Activated gamma-delta T cell (primary cell): ENCODE measurements around the gene KCNF1.

Experiments
- DNase-seq: peaks from one replicate; lab custom pipeline; 2025; lab: John Stamatoyannopoulos, UW
- total RNA-seq, 2 donors: gene quantifications; one replicate each; lab custom pipeline; 2026; lab: John Stamatoyannopoulos, UW

Gene KCNF1, protein sequence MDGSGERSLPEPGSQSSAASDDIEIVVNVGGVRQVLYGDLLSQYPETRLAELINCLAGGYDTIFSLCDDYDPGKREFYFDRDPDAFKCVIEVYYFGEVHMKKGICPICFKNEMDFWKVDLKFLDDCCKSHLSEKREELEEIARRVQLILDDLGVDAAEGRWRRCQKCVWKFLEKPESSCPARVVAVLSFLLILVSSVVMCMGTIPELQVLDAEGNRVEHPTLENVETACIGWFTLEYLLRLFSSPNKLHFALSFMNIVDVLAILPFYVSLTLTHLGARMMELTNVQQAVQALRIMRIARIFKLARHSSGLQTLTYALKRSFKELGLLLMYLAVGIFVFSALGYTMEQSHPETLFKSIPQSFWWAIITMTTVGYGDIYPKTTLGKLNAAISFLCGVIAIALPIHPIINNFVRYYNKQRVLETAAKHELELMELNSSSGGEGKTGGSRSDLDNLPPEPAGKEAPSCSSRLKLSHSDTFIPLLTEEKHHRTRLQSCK
- 0 reads per million in 2 donors for total RNA-seq

DNA sequence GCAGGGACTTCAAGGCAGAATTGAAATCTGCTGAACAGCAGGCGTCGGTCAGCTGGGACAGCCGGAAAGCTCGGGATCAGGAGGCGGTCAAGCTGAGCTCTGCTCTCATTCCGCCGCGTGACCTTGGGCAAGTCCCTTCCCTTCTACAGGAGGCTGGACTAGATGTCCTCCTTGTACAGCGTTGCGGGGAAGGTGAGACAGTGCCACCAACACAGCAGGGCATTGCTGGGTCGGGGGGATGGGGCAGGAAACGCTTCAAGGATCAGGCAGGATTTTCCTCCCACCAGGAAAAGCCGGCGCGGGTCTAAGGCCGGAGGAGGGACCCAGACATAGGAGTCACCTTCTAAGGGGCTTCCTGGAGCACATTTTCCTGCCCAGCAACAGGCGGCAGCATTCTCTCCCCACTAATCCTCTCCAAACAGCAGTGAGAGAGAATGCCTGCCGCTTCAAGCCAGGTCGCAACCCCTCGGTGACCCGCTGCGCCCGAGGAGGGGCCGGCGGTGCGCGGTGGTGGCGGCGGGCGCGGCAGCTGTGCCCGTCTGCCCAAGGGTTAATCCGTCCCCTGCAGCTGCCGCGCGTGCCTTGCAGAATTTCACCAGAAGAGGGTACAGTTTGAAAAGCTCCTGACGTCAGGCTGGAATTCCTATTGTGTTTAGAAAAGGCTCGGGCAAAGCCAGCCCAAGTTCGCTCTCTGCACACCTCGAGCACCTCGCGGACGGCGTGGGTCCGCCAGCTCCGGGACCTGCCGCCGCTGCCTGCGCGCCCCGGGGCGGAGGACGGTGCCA, at the start of gene KCNF1:
Gene KCNF1 (plus strand): TSS at position 644 of the 785 bp plus-strand sequence. CDS start 493 bp downstream, outside the sequence.
- no peak for DNase-seq

DNA sequence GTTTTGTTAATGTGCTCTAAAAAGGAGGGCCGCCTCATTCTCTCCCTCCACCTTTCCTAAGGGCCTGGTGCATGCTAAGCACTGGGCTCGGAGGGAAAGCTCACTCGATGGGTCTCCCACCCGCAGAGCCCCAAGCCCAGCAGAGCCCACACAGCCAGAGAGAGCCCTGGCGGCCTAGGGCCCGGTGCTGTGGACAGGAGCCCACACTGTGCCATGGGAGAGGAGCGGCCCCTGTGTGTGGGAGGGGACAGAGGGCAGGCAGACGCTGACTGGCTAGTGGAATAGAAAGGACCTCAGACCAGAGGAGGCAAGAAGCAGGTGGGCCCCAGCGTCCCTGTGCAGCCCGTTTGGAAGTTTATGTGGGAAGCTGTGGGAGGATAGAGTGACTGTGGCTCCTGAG, 49.4 kb upstream of the KCNF1 start:
- no peak for DNase-seq

DNA sequence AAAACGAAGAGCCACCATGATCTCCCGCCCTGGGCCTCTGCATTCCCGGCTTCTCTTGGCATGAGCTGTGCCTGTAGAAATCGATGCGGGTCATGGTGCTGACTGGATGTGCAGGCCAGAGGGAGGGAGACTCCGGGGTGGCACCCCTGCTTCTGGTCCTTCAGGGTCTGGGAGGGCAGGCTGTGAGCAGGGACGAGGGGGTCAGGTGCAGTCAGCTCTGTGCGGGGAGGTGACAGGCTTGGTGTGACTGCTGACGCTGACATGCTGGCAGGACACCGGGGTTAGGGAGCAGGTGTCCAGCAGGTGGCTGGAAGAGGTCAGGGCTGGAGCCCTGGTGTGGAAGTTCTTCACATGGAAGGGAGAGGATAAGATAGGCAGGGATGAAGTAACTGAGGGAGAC, 48.7 kb upstream of the KCNF1 start:
- DNase-seq, result no peak

DNA sequence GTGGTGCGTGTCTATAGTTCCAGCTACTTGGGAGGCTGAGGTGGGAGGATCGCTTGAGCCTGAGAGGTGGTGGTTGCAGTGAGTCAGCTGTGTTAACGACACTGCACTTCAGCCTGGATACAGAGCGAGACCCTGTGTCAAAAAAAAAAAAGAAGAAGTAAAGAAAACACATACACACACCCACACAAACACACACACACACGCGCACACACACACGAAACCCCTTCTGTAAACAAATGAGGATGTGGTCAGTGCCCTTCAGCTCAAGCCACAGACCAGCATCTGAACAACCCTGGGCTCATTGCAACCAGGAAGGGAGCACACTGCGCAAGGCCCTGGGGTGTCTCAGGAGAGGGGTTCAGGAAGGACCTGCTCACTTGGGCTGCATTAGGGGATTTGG, 47.9 kb upstream of the KCNF1 start:
- DNase-seq, result no peak

DNA sequence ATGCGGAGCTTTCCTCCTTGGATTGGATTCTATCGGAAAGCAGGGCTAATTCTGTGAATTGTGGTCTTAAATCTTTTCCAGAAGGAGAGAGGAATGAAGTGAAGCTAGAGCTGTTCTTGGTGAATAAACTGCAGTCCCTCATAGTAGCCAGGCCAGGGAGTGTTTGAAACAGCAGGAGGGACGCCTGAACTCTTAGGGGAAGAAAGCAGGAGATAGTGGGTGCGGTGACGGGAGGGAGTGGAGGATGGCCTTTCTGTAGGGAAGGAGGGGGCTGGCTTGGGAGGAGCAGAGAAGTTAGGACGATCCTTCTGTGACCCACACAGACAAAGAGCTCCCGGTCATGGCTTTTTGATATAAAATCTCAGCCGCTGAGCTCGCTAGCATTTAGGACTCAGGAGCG, 47.5 kb upstream of the KCNF1 start:
- DNase-seq, result no peak

DNA sequence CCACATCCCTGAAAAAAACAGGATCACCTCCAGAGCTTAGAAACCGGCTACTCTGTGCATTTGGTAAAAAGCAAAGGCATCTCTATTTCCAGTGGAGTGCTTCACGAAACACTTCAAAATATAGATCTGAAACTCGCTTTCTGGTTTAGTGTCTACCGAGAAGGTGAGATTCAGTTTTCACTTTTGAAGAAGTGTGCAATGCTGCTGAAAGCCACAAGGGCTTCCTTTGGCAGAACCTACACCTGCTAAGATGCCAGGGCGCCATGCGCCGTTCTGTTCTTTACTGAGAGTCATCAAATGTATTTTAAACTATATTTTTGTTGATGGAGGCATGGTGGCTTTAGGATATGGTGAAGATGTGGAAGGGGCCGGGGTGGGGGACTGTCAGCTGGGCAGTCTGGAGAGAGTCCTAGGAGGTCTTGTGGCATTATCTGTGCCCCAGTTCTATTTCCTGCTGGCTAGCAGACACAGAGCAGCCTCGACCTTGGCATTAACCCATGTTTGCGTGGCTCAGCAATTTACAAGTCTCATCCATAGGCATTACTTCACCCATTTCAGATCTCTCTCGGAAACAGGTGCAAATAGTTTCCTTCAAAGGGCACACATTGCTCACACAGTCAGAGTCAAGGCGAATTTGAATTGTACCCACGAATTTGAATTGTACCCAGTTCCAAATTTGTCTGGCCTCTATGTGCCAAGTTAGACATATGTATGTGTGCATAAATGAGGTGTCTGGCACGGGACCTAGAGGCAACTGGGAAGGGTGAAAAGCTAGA, 46.7 kb upstream of the KCNF1 start:
- DNase-seq, result no peak

DNA sequence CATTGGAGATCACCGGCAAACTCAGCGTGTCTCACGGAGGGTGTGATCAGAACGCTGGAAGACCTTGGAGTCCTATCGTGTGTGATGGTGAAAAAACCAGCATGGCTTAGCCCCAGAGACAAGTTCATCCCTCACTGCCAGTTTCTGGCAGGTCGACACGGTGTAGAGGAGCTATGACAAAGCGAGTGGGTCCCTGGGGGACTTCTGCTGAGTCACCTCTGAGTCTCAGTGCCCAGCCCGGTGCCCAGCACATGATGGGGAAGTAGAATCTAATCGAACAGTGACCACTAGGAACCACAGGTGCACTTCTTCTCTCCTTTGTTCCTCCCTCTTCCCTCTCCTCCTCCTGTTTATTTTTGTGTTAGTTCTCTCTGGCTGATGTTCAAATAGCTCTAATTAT, 45.9 kb upstream of the KCNF1 start:
- no peak for DNase-seq

DNA sequence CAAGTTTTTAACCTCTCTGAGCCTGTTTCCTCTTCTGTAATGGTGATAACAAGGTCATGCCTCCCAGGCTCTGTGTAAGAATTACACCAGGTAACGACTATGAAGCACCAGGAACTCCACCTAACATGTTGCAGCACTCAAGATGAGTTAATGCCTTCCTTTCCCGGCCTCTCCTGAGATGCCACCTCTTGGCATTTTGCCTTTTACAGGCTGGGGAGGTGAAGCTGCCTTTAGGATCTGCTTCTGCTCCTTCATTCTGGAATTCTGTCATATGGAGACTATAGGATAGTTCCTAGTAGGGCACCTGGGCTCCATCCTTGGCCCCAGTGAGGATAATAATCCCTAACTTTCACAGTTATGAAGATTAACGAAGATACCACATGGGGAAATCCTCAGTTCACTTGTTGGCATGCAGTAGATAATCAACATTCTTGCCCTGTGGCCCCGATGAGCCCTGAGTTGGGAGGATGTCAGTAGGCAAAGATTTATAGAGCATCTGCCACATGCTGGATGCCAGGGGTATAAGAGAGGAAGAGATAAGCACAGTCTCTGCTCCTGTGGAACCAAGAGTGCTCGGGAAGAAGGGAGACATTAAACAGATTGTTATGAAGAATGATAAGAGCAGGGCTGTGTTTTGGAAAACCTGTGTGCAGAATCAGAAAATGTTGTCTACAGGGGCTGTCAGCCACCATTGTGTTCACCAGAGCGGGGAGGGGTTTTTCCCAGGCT, 43.9 kb upstream of the KCNF1 start:
- DNase-seq, result no peak

DNA sequence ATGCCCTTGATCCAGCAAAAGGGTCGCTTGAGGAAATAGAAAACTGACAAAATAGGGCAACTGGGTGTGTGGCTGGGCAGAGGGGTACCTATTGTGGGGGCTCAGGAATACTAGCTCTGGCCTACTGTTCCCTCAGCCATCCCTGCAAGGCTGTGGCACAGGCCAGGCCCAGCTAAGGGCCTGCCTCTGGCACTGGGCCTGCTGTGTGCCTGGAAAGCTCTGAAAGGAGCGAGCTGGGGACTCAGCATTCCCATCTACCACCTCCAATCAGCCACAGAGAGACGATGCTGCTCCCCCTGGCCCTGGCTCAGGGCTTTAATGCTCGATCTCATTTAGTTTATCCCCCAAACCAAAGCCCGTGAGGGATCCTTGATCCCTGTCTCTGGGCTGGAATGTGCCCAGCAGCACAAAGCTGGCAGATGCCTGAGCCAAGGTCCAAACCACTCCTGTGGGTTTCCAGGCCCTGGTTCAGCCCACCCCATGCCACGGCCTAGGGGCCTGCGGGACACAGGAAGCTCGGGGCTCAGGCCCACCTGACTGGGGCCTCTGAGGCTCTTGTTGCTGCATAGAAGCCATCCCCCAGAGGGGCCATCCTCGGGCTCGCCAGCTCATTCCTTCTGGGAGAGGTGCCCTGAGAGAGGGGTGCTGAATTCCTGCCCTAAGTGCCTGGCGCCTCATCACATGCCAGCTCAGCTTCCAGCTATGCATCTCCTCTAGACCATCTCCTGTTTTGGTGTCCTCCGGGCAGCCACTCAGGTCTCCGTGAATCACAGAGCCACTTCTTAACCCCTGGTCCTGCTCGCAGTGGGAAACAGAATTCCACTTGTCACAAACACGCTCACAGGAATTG, 43.0 kb upstream of the KCNF1 start:
- DNase-seq, result no peak

DNA sequence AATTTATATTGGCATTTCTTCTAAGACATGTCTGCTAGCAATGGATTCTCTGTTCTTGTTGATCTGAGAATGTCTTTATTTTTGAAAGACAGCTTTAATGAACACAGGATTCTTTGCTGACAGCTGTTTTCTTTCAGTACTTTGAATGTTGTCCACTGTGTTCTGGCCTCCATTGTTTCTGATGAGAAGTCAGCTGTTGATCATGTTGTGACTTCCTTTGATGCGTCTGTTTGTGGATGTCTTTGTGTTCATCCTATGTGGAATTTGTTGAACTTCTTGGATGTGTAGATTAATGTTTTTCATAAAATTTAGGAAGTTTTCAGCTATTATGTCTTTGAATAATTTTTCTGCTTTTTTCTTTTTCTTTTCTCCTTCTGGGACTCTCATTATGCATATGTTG, 39.8 kb upstream of the KCNF1 start:
- no peak for DNase-seq

DNA sequence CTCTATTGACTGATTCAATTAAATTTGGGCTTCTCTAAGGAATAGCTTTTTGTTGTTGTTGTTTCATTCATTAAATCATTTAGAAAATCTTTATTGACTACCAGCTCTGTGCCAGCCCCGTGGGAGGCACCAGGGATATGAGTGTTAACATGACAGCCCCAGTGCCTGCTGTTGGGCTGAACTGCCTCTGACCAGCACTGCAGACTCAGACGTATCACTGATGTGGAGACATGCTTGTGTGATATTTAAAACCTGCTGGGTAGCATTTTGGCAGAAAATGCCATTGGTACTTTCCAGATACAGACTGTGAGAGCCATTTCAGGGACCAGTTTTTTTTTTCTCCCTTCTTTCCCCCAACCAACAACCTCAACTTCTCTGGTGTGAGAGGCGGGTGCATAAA, 38.6 kb upstream of the KCNF1 start:
- DNase-seq, result no peak

DNA sequence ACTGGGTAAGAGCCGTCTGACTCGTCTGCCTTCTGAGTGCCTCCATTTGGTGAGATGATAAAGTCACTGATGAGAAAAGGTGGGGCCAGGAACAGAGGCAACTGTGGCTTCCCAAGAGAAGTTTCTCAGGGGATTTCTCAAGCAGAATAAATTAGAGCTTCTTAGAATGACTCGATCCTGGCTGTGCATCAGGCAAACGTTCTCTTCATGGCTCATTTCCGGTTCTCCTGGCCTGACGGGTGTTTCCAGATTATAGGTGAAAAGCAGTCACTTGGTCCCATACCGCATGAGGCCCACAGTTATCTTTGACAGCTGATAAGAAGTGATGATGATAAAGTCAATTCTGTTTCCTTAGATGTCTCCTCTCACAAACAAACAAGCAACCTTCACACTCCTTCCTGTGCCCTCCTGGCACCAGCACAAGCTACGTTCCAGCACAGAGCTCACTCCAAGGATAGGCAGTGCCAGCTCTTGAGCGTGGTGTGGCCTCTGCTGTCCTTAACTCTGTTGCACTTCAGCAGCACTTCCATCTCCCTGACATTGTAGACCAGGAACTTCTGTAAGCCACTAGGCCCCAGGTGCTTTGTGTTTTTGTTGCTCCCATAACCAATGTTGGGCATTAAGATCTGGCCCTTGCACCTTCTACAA, 37.8 kb upstream of the KCNF1 start:
- no peak for DNase-seq

DNA sequence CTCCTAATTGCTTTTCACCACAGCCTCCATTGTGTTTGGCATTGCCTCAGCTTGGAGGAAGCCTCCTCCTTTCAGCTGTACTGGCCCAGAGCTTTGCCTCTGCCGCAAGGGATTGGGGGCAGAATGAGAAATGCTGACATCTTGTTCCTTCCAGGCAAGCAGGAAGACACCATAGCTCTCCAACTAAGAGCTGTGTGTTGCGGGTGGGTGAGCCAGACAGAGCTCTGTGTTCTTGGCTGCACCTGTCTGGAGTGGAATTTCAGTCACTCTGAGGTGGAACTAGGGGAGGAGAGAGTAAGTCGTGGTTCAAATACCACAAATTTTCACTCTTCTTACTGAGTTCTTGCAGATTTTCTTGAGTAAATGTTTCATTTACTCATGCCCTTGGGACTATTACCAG, 36.6 kb upstream of the KCNF1 start:
- DNase-seq, result no peak

DNA sequence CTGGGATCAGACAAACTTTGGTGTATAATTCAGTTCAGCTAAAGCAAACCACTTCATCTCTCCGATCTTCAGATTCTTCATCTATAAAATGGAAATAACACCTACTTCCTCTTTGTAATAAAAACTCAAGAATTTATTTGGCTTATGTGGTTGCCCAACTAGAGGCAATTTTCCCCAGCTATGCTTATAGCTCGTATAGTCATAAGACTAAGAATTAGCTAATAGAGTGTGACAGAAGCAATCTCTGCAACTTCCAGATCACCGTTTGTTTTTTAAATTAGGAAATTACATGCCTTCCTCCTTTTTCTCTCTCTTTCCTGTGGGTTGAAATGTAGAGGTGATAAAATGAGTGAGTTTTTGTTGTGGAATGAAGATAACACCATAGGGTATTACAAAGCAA, 35.3 kb upstream of the KCNF1 start:
- DNase-seq, result no peak

DNA sequence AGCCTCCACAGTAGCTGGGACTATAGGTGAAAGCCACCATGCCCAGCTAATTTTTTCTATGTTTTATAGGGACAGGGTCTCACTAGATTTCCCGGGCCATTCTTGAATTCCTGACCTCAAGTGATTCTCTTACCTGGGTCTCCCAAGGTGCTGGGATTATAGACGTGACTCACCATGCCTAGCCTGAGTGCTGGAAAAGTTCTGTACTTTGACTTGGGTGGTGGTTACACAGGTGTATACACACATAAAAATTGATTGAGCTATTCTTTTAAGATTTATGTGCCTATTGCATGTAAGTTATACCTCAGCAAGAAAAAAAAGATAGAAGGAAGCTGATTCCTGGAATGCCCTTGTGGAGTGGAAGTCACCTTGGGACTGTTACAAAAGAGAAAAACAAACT, 34.8 kb upstream of the KCNF1 start:
- no peak for DNase-seq

DNA sequence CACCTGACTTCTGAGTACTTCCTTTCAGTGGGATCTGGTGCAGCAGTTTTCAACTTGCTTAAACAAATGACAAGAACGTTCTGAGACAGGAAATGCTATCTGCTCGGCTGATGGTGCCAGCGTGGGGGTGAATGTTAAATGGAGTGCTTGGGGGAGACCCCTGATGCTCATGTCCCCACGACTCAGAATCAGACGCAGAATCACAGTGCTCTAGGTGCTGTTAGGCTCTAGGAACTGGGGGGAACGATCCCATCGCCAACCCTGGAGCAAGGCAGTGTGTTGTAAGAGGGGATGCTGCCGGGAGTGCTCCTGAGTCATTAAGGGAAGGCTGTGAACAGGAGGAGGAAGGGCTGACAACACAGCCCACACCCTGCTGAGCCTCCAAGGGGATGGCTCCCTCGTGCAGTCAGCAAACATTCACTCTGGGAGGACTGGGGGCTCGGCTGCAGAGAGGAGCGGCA, 34.1 kb upstream of the KCNF1 start:
- DNase-seq, result no peak

DNA sequence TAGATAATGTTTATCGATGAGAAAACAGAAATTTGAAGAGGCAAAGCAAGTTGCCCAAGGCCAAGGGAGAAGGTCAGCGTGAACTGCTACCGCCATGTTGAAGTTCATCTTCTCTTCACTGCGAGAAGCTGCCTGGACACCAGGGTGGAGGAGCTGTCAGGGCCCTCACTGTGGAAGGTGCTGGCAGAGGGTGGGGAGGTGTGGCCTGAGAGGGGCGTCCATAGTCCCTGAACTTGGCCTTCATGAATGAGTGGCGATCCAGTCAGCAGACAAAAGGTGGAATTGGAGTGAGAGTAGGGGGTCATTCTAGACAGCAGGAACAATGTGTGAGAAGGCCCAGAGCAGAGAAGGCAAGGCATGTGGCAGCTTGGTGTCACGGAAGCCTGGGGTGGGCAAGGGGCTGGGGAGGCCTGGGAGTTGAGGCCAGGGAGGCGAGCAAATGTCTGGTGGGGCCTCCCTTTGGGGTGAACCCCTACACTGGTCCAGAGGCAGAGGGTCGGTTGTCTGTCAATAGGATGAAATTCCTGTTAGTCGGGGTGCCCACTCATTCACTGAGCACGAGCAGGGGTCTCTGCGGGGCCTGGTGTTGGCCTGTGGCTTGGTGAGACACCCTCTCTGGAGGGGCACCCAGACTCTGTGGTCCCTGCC, 33.3 kb upstream of the KCNF1 start:
- no peak for DNase-seq

DNA sequence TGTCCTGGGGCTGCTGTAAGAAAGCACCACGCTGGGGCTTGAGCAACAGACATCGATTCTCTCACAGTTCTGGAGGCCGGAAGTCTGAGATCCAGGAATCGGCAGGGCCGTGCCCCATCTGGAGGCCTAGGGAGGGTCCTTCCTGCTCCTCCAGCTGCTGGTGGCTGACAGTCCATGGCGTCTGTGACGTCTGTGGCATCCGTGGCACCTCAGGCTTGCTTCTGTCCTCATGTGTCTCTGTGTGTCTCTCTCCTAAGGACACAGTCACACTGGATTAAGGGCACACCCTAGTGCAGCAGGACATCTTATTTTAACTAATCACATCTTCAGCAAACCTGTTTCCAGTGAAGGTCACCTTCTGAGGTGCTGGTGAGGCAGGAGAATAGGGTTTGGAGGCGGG, 32.6 kb upstream of the KCNF1 start:
- no peak for DNase-seq
